ENCODE data around the gene CDC14A.
A peak's percentile ranks its signal among the peaks of the same experiment; 100 is the strongest.

CDC14A gene

DNA sequence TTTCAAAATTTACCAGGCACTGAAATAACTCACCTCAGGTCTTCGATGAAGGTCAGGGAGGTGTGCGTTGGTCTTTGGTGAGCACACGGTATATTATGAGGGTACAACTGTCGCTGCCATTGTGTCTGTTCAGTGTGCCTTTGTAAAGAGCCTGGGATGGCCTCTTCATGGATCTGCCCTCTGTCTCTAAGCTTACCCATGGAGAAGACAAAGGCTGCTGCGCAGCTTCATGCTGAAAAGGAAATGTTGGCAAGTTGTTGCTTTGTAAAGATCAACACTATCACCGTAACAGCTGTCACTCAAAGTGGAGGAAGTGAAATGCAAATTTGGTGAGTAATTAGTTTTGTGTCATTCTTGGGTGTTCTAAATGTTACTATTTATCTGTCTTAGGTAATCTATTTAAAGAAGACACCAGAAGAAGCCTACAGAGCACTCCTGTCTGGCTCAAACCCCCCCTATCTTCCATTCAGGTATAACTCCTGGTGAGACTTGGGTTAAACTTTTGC, 71.6 kb downstream of the CDC14A start:
- POLR2A ChIA-PET, result interaction anchor here (0.9 kb wide), 1 partner anchor 9 kb away, joined by 3 read pairs; no protein-coding TSS in a partner anchor
- TF ChIP-seq, protein P1, sequence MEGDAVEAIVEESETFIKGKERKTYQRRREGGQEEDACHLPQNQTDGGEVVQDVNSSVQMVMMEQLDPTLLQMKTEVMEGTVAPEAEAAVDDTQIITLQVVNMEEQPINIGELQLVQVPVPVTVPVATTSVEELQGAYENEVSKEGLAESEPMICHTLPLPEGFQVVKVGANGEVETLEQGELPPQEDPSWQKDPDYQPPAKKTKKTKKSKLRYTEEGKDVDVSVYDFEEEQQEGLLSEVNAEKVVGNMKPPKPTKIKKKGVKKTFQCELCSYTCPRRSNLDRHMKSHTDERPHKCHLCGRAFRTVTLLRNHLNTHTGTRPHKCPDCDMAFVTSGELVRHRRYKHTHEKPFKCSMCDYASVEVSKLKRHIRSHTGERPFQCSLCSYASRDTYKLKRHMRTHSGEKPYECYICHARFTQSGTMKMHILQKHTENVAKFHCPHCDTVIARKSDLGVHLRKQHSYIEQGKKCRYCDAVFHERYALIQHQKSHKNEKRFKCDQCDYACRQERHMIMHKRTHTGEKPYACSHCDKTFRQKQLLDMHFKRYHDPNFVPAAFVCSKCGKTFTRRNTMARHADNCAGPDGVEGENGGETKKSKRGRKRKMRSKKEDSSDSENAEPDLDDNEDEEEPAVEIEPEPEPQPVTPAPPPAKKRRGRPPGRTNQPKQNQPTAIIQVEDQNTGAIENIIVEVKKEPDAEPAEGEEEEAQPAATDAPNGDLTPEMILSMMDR (IDR thresholded peaks at IDR 0.05; ENCODE audit: control extremely low read depth, extremely low read depth, low read depth, missing control alignments), result no peak
- CTCF ChIA-PET, result interaction anchor here (1.0 to 4.0 kb wide), 13 partner anchors 9 to 71 kb away, joined by 3 to 15 read pairs (median 5); no protein-coding TSS in a partner anchor
- DNase-seq (ENCODE audit: extremely low spot score), result peak; percentile 18

DNA sequence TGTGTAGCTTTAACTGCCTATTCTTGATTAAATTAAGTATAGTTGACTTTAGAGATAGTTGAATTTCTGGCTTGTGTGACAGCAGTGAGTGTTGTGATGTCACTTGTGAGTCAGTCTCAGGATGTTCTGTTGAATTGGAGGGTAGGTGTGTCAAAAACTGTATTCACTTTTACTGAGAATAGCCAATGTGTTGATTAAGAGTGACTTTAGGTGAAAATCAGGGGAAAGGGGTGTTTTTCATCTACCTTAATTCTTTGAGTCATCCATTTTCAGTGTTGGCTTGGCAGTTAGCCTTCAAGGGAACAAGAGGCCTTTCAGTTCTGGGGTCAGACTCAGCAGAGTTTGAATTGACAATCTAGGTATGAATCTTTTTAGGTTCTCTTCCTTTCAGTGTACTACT, 75.9 kb downstream of the CDC14A start:
- ChIA-PET POLR2A (no interaction called here), CTCF (no interaction called here)
- DNase-seq (ENCODE audit: extremely low spot score), result no peak
- TF ChIP-seq, protein P1 (IDR thresholded peaks at IDR 0.05; ENCODE audit: control extremely low read depth, extremely low read depth, low read depth, missing control alignments), result no peak

DNA sequence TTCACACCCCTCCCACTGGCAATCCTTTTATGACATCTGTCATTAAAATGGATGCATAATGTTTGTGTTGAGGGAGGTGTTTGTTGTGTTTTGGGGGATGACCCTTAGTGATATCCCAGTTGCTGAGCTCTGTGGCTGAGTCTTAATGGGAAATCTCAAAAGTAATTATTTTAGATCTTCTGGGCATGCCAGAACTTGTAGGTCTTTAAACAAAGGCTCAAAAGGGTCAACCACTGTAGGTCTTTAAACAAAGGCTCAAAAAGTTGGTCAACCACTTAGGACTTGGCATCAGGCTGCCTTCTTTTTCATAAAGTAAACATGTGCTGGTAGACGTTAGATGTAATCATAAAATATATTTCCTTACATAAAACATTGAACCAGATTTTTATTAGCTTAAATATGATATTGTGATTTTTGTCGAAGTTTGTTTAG, 78.0 kb downstream of the CDC14A start:
- CTCF ChIA-PET, result interaction anchor here (1.0 to 7.5 kb wide), 3 partner anchors 10 to 25 kb away, joined by 3 to 38 read pairs (median 6); no protein-coding TSS in a partner anchor
- POLR2A ChIA-PET, result no interaction called here
- no peak for DNase-seq (ENCODE audit: extremely low spot score)
- TF ChIP-seq, protein P1 (IDR thresholded peaks at IDR 0.05; ENCODE audit: control extremely low read depth, extremely low read depth, low read depth, missing control alignments), result no peak

DNA sequence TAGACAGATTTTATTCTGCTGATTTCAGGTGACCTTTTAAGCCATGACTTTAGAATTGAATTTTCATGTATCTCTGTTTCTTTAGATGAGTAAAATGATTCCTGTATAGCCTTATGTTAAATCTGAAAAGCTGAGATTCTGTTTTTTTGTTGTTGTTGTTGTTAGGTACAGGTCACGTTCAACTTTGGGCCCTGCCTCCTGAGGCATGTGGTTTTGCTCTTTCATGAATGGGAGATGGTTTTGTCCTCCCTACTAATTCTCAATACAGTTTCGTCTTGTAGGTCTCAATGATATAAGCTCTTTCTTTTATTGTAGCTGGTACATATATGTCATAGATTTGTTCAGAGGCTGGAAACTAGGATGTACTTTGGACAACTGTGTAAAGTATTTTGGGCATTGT, 79.6 kb downstream of the CDC14A start:
- POLR2A ChIA-PET, result no interaction called here
- TF ChIP-seq, protein P1 (IDR thresholded peaks at IDR 0.05; ENCODE audit: control extremely low read depth, extremely low read depth, low read depth, missing control alignments), result no peak
- DNase-seq (ENCODE audit: extremely low spot score), result no peak
- CTCF ChIA-PET, result interaction anchor here (2.1 to 7.5 kb wide), 3 partner anchors 8 to 23 kb away, joined by 6 to 38 read pairs (median 12); no protein-coding TSS in a partner anchor

DNA sequence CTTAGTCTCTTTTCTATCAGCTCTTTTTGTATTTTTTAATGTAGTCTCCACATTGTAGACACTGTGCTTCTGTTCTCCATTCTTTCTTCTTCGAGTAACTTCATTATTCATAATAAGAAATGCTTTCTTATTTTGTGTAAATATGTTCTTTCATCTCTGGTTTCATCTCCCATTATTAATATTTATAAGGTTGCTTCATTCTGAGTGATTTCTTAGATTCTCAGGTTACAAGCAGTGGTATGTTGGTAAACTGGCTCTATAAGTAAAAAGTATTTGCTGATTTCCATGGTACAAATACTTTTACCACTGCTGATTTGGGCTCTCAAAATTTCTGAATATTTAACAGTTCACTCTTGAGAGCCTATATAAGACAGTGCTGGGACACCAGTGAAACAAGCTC, 81.3 kb downstream of the CDC14A start:
- ChIA-PET CTCF (interaction anchor here (1.1 to 7.5 kb wide), 7 partner anchors 9 to 81 kb away, joined by 3 to 38 read pairs (median 8); partner anchors contain the start of gene CDC14A), POLR2A (no interaction called here)
- no peak for DNase-seq (ENCODE audit: extremely low spot score)
- TF ChIP-seq, protein P1 (IDR thresholded peaks at IDR 0.05; ENCODE audit: control extremely low read depth, extremely low read depth, low read depth, missing control alignments), result no peak

DNA sequence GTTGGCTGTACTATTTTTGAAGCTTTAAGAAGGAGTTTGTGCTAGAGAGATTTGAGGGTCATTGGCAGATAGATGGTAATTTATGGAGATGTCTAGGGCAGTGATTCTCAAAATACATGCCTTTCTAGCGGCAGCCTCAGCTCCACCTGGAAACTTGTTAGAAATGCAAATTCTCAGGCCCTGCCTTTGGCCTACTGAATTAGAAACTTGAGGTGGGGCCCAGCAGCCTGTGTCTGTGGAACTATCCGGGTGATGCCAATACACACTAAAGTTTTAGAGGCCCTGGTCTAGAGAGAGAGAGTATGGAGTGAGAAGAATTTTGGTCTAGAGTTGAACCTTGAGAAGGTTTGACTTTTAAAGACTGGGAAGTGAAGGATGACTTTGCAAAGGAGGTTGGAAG, 82.5 kb downstream of the CDC14A start:
- TF ChIP-seq, protein P1 (IDR thresholded peaks at IDR 0.05; ENCODE audit: control extremely low read depth, extremely low read depth, low read depth, missing control alignments), result no peak
- ChIA-PET CTCF (interaction anchor here (0.7 to 7.5 kb wide), 6 partner anchors 10 to 29 kb away, joined by 3 to 38 read pairs (median 10); no protein-coding TSS in a partner anchor), POLR2A (no interaction called here)
- DNase-seq (ENCODE audit: extremely low spot score), result no peak
